NCI-H2107 (cell line): ENCODE data around the gene GALNT6.
A peak's percentile ranks its signal among the peaks of the same experiment; 100 is the strongest.

Experiments
- DNase-seq: peaks from one replicate; lab custom pipeline; 2025; lab: John Stamatoyannopoulos, UW

Gene GALNT6, protein sequence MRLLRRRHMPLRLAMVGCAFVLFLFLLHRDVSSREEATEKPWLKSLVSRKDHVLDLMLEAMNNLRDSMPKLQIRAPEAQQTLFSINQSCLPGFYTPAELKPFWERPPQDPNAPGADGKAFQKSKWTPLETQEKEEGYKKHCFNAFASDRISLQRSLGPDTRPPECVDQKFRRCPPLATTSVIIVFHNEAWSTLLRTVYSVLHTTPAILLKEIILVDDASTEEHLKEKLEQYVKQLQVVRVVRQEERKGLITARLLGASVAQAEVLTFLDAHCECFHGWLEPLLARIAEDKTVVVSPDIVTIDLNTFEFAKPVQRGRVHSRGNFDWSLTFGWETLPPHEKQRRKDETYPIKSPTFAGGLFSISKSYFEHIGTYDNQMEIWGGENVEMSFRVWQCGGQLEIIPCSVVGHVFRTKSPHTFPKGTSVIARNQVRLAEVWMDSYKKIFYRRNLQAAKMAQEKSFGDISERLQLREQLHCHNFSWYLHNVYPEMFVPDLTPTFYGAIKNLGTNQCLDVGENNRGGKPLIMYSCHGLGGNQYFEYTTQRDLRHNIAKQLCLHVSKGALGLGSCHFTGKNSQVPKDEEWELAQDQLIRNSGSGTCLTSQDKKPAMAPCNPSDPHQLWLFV

DNA sequence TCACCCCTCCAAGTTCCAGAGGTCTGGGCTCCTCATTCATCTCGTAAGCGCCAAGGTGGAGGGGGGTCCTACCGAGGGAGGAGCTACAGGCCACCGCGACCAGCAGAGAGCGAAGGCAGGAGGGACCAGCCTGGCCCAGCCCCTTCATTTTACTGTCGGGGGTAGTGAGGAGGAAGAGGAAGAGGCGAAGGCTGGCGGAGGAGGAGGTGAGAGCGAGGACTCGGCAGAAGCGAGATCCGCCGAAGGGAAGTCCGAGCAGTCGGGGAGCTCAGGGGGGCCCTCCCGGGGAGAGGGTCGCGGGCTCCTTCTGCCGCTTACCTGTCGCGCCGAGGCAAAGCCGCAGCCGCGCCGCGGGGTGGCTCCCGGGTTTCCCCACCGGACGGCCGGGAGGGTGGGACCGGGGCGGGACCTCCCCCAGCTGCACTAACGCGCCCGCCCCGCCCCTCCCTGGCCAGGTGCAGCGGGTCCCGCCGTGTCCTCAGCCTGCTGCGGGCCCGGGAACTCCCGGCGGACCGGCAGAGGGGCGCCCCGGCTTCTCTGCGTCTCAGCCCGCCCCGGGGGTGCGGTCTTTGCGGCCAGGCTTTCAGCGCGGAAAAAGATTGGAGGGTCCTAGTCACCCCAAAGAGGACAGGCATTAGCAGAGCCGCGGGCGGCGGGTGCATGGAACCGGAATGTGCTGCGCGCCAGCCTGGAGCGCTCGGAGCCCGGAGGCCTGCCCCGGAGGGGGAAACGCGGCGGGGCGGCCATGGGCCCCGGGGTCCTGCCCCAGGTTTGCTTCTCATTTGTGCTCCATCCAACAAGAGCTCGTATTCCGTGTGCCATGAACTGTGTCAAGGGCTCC is at the start of gene GALNT6:
GALNT6 (minus strand) TSS at position 124 of the 841 bp plus-strand sequence. CDS start 11,625 bp downstream, outside the sequence.
- DNase-seq: peak; percentile 55

DNA sequence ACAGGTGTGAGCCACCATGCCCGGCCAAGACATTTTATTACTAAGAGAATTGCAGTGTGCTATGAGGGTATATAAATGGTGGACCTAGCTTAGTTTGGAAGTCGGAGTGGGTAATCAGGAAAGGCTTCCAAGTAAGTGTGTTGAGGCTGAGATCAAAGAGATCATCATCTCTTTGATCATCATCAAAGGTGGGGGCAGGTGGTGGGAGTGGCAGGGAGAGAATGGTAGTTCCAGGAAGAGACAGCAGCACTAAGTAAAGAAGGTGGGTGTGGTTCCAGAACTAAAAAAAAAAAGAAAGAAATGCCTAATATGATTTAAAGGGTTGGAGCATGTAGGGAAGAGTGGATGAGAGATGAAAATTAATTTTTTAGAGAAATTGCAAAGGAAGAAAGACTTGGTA is 48.1 kb upstream of the GALNT6 start:
- no peak for DNase-seq

DNA sequence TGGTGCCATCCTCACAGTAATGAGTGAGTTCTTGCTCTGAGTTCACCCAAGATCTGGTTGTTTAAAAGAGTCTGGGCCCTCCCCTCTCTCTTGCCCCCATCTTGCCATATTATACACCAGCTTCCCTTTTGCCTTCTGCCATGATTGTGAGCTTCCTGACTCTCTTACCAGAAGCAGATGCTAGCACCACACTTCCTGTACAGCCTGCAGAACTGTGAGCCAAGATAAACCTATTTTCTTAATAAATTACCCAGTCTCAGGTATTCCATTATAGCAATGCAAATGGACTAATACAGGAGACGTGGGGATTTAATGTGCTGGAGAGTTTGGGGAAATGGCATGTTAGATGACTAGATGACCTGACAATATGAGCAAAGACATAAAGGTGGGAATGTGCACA is 46.2 kb upstream of the GALNT6 start:
- DNase-seq: no peak

DNA sequence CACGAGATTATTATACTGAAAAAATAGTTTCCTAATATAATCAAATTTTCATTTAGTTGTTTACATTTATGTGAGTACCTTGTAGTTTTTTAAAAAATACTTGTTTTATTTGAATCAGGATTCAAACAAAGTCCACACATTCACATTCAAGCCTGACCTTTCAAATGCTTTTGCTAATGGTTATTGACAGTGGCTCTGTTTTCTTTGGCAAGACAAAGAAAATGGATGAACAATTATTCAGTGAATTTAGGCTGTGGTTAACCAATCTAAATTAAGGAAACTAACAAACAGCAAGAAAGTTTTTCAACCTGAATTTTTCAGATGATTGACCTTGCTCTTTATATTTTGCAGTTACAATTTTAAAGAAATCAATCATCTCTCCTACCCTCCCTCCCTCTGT is 43.1 kb upstream of the GALNT6 start:
- no peak for DNase-seq

DNA sequence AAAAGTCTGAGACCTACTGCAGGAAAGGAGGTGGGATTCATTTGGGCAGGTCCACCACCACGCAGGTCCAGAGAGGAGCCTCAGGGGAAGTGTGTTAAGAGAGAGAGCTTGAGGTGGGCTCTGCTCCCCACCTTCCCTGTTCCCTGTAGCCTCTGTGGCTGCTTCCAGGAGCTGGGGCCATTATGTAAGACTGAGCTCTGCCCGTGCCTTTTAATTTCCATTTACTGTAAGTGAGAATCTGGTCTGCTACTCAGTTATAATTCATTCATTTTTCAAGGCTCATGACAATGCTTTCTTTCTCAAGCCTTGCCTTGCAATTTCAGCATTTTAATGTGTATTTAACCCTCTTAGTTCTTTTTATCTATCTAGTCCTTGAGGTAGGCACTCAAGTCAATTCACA is 41.7 kb upstream of the GALNT6 start:
- DNase-seq: no peak

DNA sequence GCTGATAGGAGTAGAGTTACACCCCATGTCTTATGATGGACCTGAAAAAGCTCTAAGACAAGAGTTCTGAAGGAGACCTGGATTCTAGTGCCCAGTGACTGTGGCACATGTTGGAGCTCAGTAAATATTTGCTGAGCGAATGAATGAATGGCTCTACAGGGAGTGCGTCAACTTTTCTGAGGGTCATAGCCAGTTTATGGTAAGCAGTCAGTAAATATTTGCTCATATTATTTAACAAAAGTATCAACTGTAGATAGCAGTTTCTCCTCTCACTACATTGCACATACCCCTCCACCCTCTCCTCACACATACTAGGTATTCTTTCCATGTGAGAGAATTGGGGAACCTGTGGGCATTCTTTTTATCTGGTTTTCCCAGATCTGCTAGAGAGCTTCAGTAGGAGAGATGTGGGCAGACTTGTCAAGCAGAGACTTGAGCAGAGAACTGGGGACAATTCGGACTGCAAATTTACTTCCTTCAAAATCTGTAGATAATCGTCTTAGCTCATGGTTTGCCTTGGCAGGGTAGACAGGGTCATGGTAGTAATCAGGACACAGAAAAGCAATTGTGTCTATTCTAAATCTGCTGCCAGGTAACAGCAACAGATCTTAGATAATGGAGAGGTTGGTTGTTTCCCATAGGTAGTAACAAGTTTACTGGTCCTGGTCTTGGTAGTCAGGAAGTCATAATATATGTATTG is 39.1 kb upstream of the GALNT6 start:
- no peak for DNase-seq

DNA sequence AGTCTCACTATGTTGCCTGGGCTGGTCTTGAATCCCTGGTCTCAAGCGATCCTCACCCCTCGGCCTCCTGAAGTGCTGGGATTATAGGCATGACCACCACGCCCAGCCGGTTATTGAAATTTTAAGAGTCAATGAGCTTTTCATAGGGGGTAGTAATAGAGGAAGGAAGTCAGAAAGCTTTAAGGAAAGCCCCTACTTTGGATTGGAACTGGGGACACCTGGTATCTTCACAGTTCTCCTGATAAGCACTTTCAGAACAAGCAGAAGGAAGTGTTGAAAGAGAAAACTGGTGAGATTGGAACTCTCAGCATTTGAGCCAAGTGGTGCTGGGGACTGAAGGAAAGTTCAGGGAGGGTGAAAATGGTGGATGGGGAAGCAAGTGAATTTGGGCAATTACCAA is 38.5 kb upstream of the GALNT6 start:
- DNase-seq: no peak

DNA sequence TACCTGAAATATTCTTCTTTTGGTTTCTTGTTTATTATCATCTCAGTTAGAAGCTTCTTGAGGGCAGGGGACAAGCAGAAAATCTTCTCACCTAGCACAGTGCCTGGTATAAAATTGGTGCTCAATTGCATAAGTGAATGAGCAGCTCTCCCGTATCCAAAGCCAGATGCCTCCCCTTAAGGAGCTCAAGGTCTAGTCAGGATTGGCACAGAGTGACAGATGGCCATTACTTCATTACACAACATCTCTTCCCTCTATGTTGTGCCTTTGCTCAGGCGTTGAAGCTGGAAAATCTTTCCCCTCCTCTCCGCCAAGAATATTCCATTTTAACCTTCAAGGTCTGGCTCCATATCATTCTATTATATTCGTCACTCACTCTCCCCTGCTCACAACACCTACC is 37.0 kb upstream of the GALNT6 start:
- no peak for DNase-seq

DNA sequence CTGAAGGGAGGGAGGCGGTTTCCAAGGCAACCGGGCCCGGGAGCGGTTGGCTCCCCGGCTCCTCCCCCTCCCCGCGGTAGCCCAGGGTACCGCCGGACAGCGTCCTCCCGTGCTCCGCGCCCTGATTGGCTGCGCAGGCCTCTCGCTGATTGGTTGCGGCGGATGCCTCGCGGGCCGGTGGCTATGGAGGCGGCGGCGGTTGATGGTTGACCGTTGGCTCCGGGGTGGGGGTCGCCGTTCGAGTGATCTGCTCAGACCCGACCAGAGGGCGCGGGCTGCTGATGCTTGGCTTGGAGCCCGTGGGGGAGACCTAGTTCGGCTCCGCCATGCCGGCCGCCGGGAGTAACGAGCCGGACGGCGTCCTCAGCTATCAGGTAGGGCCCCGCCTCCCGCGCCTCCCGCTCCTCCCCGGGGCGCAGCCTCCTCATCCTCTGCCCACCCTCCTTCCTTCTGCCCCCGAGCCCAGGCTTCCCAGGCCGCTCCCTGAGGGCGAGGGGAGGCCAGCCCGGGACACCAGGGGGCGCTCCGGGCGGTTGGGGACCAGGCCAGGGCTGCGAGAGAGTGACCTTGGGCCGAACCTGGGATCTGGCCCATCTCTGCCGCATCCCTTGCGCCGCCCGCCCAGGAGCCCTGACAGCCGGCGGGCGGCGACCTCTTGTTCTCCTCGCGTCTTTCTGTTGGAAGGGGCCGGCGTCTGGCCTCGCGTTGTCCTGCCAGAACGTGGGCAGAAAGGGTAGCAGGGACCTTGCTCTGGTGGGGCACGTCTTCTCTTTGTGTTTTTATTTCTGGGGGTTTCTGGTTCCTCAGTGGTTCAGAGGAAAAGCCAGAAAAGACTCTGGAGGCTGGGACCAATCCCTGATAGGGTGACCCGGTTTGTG is 33.7 kb upstream of the GALNT6 start, which contains the start of gene SLC4A8:
SLC4A8 (plus strand) TSS at position 170 of the 878 bp plus-strand sequence; CDS start at position 327, 157 bp downstream.
- DNase-seq: peak; percentile 96

DNA sequence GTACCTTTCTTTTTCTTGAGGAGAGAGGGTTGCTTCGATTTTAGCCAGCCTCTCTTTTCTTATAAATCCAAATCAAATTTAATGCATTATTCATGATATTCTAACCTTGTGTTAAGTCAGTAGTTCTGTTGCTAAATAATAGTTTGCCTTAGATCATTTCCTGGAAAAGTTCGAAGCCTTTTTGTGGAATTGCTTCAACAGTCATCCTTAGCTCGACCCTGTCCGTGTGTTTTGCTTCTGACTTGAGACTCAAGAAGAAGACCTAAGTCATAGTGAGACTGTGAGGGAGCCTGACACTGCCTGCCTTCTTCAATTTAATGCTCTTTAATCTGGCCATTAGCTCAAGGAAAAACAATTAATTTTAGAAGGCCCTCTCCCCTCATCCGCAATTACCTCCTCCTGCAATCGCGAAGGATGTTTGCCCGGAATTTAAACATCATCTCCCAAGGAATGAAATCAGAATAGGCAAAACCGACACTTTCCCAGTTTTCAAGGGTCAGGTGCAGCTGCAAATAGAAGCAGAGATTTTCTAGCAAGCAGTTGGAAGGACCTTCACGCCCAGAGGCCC is 33.0 kb upstream of the GALNT6 start:
- DNase-seq: no peak

DNA sequence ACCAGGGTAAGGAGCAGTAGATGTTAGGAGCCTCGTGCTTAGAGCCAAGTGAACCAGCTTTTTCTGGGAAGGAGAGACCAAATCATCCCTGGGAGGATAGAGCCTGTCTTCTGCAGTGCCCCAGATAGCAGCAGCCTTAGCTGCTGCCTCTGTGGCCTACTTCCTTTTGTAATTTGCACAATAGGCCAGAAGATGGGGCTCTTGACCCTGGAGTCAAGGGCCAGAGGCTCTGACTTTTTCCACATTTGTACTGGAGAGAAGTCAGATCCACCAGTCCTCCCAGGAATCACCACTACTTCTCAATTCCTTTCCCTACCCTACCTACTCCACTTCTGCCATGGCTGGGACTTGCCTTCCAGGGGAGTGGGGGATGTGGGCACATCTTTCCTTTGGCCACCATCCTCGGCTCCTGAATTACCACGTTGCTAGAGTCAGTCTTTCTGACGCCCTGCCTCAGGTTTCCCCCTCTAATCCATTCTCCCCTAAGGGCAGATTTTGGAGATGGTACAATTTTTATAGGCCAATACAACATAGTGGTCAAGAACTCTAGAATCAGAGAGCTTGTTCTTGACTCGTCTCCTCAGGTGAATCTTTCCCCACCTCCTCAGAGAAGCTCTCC is 30.2 kb upstream of the GALNT6 start:
- DNase-seq: peak; percentile 56

DNA sequence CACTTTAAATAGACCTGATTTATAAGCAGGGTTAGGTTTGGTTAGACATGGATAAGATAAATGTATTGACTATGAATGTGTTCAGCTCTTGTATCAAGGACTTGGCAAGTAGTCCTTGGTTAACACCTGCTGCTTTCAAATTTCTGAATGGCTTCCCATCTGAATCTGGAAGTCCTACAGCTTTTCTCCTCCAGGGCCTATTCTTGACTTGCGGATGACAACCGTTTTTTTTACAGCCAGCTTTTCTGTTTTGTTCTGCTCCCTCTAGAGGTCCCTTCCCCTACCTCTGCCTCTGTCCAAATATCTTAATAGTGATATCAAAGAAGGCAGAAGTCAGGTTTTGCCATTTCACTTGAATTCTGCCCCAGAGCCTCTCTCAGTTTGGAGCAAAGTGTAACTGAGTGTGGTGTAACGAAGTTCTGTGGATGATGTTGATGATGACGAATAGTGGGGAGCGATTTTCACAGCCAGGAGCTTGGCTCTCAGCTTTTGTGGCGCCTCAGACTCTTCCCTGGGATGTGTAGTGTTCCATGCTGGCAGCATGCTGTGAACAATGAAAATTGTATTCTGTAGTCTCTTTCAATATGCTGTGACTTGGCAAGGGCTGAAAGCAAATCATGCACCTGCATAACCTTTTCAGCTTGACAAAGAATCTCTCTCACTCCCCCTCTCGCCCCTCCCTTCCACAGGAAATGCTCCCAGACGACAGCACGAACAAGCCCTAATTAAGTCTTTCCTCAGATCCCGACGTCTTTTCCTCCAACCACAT is 28.4 kb upstream of the GALNT6 start:
- DNase-seq: peak; percentile 64

DNA sequence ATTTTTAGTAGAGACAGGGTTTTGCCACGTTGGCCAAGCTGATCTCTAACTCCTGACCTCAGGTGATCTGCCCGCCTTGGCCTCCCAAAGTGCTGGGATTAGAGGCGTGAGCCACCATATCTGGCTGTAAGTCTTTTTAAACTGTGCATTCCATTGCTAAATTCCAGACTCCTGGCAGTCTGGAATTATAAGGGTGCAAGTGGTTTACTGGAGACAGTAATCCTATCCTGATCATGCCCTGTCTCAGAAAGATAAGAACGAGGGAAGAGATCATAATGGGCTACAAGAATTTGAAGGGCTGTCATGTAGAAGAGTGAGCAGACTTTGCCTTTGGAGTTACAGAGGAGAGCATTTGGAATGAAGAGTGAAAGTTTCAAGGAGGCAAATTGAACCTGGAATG is 26.6 kb upstream of the GALNT6 start:
- DNase-seq: no peak

DNA sequence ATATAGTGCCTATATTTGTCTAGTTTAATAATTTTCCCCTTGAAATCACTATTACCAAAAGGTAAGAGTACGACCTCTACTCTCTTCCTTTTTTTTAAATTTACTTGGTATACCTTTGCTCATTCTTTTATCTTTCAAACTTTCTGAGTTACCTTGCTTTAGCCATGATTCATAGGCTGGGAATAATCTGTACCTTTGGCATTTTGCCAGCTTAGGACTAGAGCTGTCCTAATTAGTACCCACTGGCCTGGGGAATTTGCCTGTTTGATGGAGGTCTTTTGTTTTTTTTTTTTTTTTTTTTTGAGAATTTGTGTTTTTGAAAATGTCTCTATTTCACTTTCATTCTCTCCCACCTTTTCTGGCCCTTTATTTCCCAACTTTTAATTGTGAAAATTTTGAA is 24.7 kb upstream of the GALNT6 start:
- DNase-seq: no peak

DNA sequence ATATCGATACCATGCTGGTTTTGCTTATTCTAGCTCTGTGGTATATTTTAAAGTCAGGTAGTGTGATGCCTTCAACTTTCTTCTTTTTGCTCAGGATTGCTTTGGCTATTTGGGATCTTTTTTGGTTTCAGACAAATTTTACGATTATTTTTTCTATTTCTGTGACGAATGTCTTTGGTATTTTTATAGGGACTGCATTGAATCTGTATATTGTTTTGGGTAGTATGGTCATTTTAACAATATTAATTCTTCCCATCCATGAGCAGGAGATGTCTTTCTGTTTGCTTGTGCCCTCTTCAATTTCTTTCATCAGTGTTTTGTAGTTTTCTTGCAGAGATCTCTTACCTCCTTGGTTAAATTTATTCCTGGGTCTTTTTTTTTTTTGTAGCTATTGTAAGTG is 22.6 kb upstream of the GALNT6 start:
- no peak for DNase-seq

DNA sequence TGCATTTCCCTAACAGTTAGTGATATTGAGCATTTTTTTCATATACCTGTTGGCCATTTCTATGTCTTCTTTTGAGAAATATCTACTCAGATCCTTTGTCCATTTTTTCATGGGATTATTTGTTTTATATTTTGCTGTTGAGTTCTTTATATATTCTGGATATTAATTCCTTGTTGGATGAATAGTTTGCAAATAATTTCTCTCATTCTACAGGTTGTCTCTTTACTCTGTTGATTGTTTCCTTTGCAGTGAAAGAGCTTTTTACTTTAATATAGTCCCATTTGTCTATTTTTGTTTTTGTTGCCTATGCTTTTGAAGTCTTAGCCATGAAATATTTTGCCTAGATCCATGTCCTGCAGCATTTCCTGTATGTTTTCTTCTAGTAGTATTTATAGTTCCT is 21.9 kb upstream of the GALNT6 start:
- DNase-seq: no peak

DNA sequence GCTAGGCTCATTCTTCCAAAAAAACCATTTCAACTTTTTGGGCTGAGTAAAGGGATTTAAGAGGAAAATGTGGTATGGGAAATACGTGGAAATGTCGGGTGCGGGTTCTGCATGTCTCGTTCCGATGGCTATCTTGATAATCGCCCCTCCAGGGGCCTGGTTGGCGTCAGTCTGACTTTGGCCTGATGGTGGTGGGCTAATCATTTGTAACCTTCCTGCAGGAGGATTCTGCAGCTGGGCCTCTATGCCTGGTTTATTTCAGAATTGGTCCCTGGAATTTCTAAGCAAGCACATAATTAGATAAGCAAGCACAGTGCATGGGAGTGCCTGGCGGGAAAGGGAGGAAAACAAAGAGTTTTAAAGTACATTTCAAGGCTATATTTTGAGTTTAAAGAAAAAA is 18.6 kb upstream of the GALNT6 start:
- no peak for DNase-seq

DNA sequence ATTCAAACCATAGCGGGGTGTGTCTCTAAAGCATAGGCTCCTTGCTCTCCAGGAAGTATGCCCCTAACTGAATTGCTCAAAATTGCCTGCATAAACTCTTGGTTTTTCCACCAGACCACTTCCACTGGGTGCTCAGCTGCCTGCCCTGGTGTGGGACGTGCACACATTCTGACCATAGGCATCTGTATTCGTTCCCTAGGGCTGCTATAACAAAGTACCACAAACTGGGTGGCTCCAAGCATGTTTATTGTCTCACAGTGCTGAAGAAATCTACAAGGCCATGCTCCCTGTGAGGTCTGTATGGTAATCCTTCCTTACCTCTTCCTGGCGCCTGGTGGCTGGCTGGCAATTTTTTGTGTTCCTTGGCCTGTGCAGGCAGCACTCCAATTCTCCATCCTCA is 16.4 kb upstream of the GALNT6 start:
- DNase-seq: no peak

DNA sequence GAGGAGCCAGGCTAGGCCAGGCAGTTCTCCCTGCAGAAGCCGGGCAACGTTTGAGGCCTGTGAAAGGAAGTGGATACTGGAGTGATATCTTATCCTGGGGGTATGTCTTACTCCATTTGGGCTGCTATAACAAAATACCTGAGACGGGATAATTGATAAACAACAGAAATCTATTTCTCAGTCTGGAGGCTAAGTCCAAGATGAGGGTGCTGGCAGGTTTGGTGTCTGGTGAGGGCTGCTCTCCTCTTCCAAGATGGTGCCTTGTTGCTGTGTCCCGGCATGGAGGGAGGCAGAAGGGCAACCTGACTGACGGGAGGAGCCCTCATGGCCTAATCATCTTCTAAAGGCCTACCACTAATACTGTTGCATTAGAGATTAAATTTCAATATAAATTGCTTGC is 15.7 kb upstream of the GALNT6 start:
- DNase-seq: no peak
